ENCODE results near the gene MTCL1. TPM values are rescaled to one million over a fixed set of nuclear protein-coding genes. Genes with fewer than 3 reads are reported as not detected.

The MTCL1 gene
- total and polyA plus RNA-seq, 2 donors, result 11.0 to 15.9 TPM

GRCh38 chr18:8661754-8662559 lies 43.4 kb upstream of the MTCL1 start:
- 55% methylated on average over 18 of the region's 18 CpGs for WGBS
- no peaks in the 10 kb centered on the region for H3K36me3 ChIP-seq (ENCODE audit: control insufficient read depth in 2 of 2, insufficient read depth in 2 of 2, low read length in 1 of 2)

GRCh38 chr18:8662560-8663255 lies 42.6 kb upstream of the MTCL1 start:
- Histone ChIP-seq H3K36me3 (ENCODE audit: control insufficient read depth in 2 of 2, insufficient read depth in 2 of 2, low read length in 1 of 2) (no peaks in the 10 kb centered on the region), H3K9me3 (ENCODE audit: control insufficient read depth in 2 of 2, insufficient read depth in 1 of 2, low read length in 1 of 2) (no peaks in the 10 kb centered on the region), H3K4me1 (ENCODE audit: control insufficient read depth in 2 of 2, insufficient read depth in 2 of 2, low read length in 2 of 2) (no peaks in the 10 kb centered on the region), H3K27ac (ENCODE audit: low read depth in 1 of 2, low read length in 1 of 2) (no peak overlapping the region), H3K27me3 (ENCODE audit: control insufficient read depth in 2 of 2, insufficient read depth in 1 of 2, low read length in 1 of 2) (peaks cover 0 to 6% of the 10 kb centered on the region in 2 donors), H3K4me3 (ENCODE audit: low read length in 2 of 2) (no peak overlapping the region)
- no peak for DNase-seq (ENCODE audit: low read depth in 6 of 9, low spot score in 9 of 9)
- WGBS, result 97% methylated on average over 20 of the region's 20 CpGs

More at GRCh38 chr18:8661754-8662559, 43.4 kb upstream of the MTCL1 start:
- Histone ChIP-seq H3K4me1 (ENCODE audit: control insufficient read depth in 2 of 2, insufficient read depth in 2 of 2, low read length in 2 of 2) (no peaks in the 10 kb centered on the region), H3K4me3 (ENCODE audit: low read length in 2 of 2) (no peak overlapping the region), H3K9me3 (ENCODE audit: control insufficient read depth in 2 of 2, insufficient read depth in 1 of 2, low read length in 1 of 2) (no peaks in the 10 kb centered on the region), H3K27ac (ENCODE audit: low read depth in 1 of 2, low read length in 1 of 2) (no peak overlapping the region), H3K27me3 (ENCODE audit: control insufficient read depth in 2 of 2, insufficient read depth in 1 of 2, low read length in 1 of 2) (peaks cover 0 to 6% of the 10 kb centered on the region in 2 donors)
- DNase-seq (ENCODE audit: low read depth in 6 of 9, low spot score in 9 of 9), result no peak

GRCh38 chr18:8667846-8668245 lies 37.5 kb upstream of the MTCL1 start:
- H3K36me3 ChIP-seq (ENCODE audit: control insufficient read depth in 2 of 2, insufficient read depth in 2 of 2, low read length in 1 of 2), result no peaks in the 10 kb centered on the region
- H3K27ac ChIP-seq (ENCODE audit: low read depth in 1 of 2, low read length in 1 of 2), result no peak overlapping the region
- no peak overlapping the region for H3K4me3 ChIP-seq (ENCODE audit: low read length in 2 of 2)
- H3K4me1 ChIP-seq (ENCODE audit: control insufficient read depth in 2 of 2, insufficient read depth in 2 of 2, low read length in 2 of 2), result no peaks in the 10 kb centered on the region
- 94% methylated on average over 3 of the region's 3 CpGs for WGBS
- no peaks in the 10 kb centered on the region for H3K27me3 ChIP-seq (ENCODE audit: control insufficient read depth in 2 of 2, insufficient read depth in 1 of 2, low read length in 1 of 2)
- no peaks in the 10 kb centered on the region for H3K9me3 ChIP-seq (ENCODE audit: control insufficient read depth in 2 of 2, insufficient read depth in 1 of 2, low read length in 1 of 2)
- DNase-seq (ENCODE audit: low read depth in 6 of 9, low spot score in 9 of 9), result no peak

GRCh38 chr18:8668381-8668780 lies 37.0 kb upstream of the MTCL1 start:
- H3K27ac ChIP-seq (ENCODE audit: low read depth in 1 of 2, low read length in 1 of 2), result no peak overlapping the region
- no peak overlapping the region for H3K4me3 ChIP-seq (ENCODE audit: low read length in 2 of 2)
- H3K36me3 ChIP-seq (ENCODE audit: control insufficient read depth in 2 of 2, insufficient read depth in 2 of 2, low read length in 1 of 2), result no peaks in the 10 kb centered on the region
- no peak for DNase-seq (ENCODE audit: low read depth in 6 of 9, low spot score in 9 of 9)
- H3K4me1 ChIP-seq (ENCODE audit: control insufficient read depth in 2 of 2, insufficient read depth in 2 of 2, low read length in 2 of 2), result no peaks in the 10 kb centered on the region
- no peaks in the 10 kb centered on the region for H3K27me3 ChIP-seq (ENCODE audit: control insufficient read depth in 2 of 2, insufficient read depth in 1 of 2, low read length in 1 of 2)
- no peaks in the 10 kb centered on the region for H3K9me3 ChIP-seq (ENCODE audit: control insufficient read depth in 2 of 2, insufficient read depth in 1 of 2, low read length in 1 of 2)

GRCh38 chr18:8669571-8669970 lies 35.8 kb upstream of the MTCL1 start:
- Histone ChIP-seq H3K36me3 (ENCODE audit: control insufficient read depth in 2 of 2, insufficient read depth in 2 of 2, low read length in 1 of 2) (no peaks in the 10 kb centered on the region), H3K4me3 (ENCODE audit: low read length in 2 of 2) (no peak overlapping the region)
- WGBS, result 82% methylated on average over 4 of the region's 4 CpGs

GRCh38 chr18:8673256-8674209 lies 31.8 kb upstream of the MTCL1 start:
- Histone ChIP-seq H3K36me3 (ENCODE audit: control insufficient read depth in 2 of 2, insufficient read depth in 2 of 2, low read length in 1 of 2) (no peaks in the 10 kb centered on the region), H3K27ac (ENCODE audit: low read depth in 1 of 2, low read length in 1 of 2) (no peak overlapping the region), H3K4me1 (ENCODE audit: control insufficient read depth in 2 of 2, insufficient read depth in 2 of 2, low read length in 2 of 2) (no peaks in the 10 kb centered on the region), H3K4me3 (ENCODE audit: low read length in 2 of 2) (no peak overlapping the region), H3K27me3 (ENCODE audit: control insufficient read depth in 2 of 2, insufficient read depth in 1 of 2, low read length in 1 of 2) (no peaks in the 10 kb centered on the region), H3K9me3 (ENCODE audit: control insufficient read depth in 2 of 2, insufficient read depth in 1 of 2, low read length in 1 of 2) (no peaks in the 10 kb centered on the region)
- WGBS, result 94% methylated on average over 9 of the region's 9 CpGs
- no peak for DNase-seq (ENCODE audit: low read depth in 6 of 9, low spot score in 9 of 9)

More at GRCh38 chr18:8669571-8669970, 35.8 kb upstream of the MTCL1 start:
- no peak for DNase-seq (ENCODE audit: low read depth in 6 of 9, low spot score in 9 of 9)
- Histone ChIP-seq H3K9me3 (ENCODE audit: control insufficient read depth in 2 of 2, insufficient read depth in 1 of 2, low read length in 1 of 2) (no peaks in the 10 kb centered on the region), H3K27me3 (ENCODE audit: control insufficient read depth in 2 of 2, insufficient read depth in 1 of 2, low read length in 1 of 2) (no peaks in the 10 kb centered on the region), H3K27ac (ENCODE audit: low read depth in 1 of 2, low read length in 1 of 2) (no peak overlapping the region), H3K4me1 (ENCODE audit: control insufficient read depth in 2 of 2, insufficient read depth in 2 of 2, low read length in 2 of 2) (no peaks in the 10 kb centered on the region)

- H3K9me3 ChIP-seq (ENCODE audit: control insufficient read depth in 2 of 2, insufficient read depth in 1 of 2, low read length in 1 of 2), result no peaks in the 10 kb centered on the region
- H3K4me3 ChIP-seq (ENCODE audit: low read length in 2 of 2), result no peak overlapping the region
- no peaks in the 10 kb centered on the region for H3K4me1 ChIP-seq (ENCODE audit: control insufficient read depth in 2 of 2, insufficient read depth in 2 of 2, low read length in 2 of 2)
- H3K36me3 ChIP-seq (ENCODE audit: control insufficient read depth in 2 of 2, insufficient read depth in 2 of 2, low read length in 1 of 2), result no peaks in the 10 kb centered on the region
- no peaks in the 10 kb centered on the region for H3K27me3 ChIP-seq (ENCODE audit: control insufficient read depth in 2 of 2, insufficient read depth in 1 of 2, low read length in 1 of 2)
- 97% methylated on average over 4 of the region's 4 CpGs for WGBS
- no peak overlapping the region for H3K27ac ChIP-seq (ENCODE audit: low read depth in 1 of 2, low read length in 1 of 2)
- no peak for DNase-seq (ENCODE audit: low read depth in 6 of 9, low spot score in 9 of 9)
These were observed 30.3 kb upstream of the MTCL1 start for GRCh38 chr18:8675057-8675456.

GRCh38 chr18:8681196-8681595 lies 24.2 kb upstream of the MTCL1 start:
- Histone ChIP-seq H3K4me3 (ENCODE audit: low read length in 2 of 2) (no peak overlapping the region), H3K27ac (ENCODE audit: low read depth in 1 of 2, low read length in 1 of 2) (no peak overlapping the region), H3K27me3 (ENCODE audit: control insufficient read depth in 2 of 2, insufficient read depth in 1 of 2, low read length in 1 of 2) (no peaks in the 10 kb centered on the region), H3K9me3 (ENCODE audit: control insufficient read depth in 2 of 2, insufficient read depth in 1 of 2, low read length in 1 of 2) (no peaks in the 10 kb centered on the region), H3K4me1 (ENCODE audit: control insufficient read depth in 2 of 2, insufficient read depth in 2 of 2, low read length in 2 of 2) (peaks cover 0 to 2% of the 10 kb centered on the region in 2 donors), H3K36me3 (ENCODE audit: control insufficient read depth in 2 of 2, insufficient read depth in 2 of 2, low read length in 1 of 2) (no peaks in the 10 kb centered on the region)
- WGBS, result 93% methylated on average over 4 of the region's 4 CpGs
- no peak for DNase-seq (ENCODE audit: low read depth in 6 of 9, low spot score in 9 of 9)

All from thymus (tissue), 11 donors.